ENCODE measurements around the gene WSCD1. TPM values are rescaled to one million over a fixed set of nuclear protein-coding genes. Genes with fewer than 3 reads are reported as not detected.

WSCD1 gene
- total RNA-seq, 1 donor from 2014 or later = 0.62 TPM

- no peak overlapping the region for H3K27ac Mint-ChIP-seq
- H3K9me3 Mint-ChIP-seq = no peaks in the 10 kb centered on the region
- no peak for DNase-seq (ENCODE audit: low spot score)
- H3K36me3 Mint-ChIP-seq (ENCODE audit: low read depth) = no peaks in the 10 kb centered on the region
- H3K4me3 Mint-ChIP-seq (ENCODE audit: low read depth) = no peak overlapping the region
- no peaks in the 10 kb centered on the region for H3K4me1 Mint-ChIP-seq (ENCODE audit: low read depth)
- H3K27me3 Mint-ChIP-seq (ENCODE audit: low read depth) = no peaks in the 10 kb centered on the region
- intact Hi-C loops (cut with micrococcal nuclease) = no loop called here
Observed at GRCh38 chr17:6138761-6139446, 68.7 kb downstream of the WSCD1 start.

GRCh38 chr17:6139447-6139832 is 69.3 kb downstream of the WSCD1 start:
- DNase-seq (ENCODE audit: low spot score) = no peak
- Mint-ChIP-seq H3K27me3 (ENCODE audit: low read depth) (no peaks in the 10 kb centered on the region), H3K27ac (no peak overlapping the region), H3K4me1 (ENCODE audit: low read depth) (no peaks in the 10 kb centered on the region), H3K4me3 (ENCODE audit: low read depth) (no peak overlapping the region), H3K9me3 (no peaks in the 10 kb centered on the region), H3K36me3 (ENCODE audit: low read depth) (no peaks in the 10 kb centered on the region)
- intact Hi-C loops (cut with micrococcal nuclease) = no loop called here

GRCh38 chr17:6140188-6140587 is 70.0 kb downstream of the WSCD1 start:
- no peak overlapping the region for H3K27ac Mint-ChIP-seq
- intact Hi-C loops (cut with micrococcal nuclease) = no loop called here
- no peak for DNase-seq (ENCODE audit: low spot score)
- H3K4me3 Mint-ChIP-seq (ENCODE audit: low read depth) = no peak overlapping the region
- H3K4me1 Mint-ChIP-seq (ENCODE audit: low read depth) = no peaks in the 10 kb centered on the region
- H3K9me3 Mint-ChIP-seq = no peaks in the 10 kb centered on the region
- no peaks in the 10 kb centered on the region for H3K36me3 Mint-ChIP-seq (ENCODE audit: low read depth)
- H3K27me3 Mint-ChIP-seq (ENCODE audit: low read depth) = no peaks in the 10 kb centered on the region

GRCh38 chr17:6140728-6141330 is 70.7 kb downstream of the WSCD1 start:
- Mint-ChIP-seq H3K36me3 (ENCODE audit: low read depth) (no peaks in the 10 kb centered on the region), H3K4me1 (ENCODE audit: low read depth) (no peaks in the 10 kb centered on the region), H3K4me3 (ENCODE audit: low read depth) (no peak overlapping the region), H3K9me3 (no peaks in the 10 kb centered on the region), H3K27ac (no peak overlapping the region), H3K27me3 (ENCODE audit: low read depth) (no peaks in the 10 kb centered on the region)
- no peak for DNase-seq (ENCODE audit: low spot score)
- intact Hi-C loops (cut with micrococcal nuclease) = no loop called here

- H3K4me3 Mint-ChIP-seq (ENCODE audit: low read depth) = no peak overlapping the region
- no peaks in the 10 kb centered on the region for H3K27me3 Mint-ChIP-seq (ENCODE audit: low read depth)
- H3K4me1 Mint-ChIP-seq (ENCODE audit: low read depth) = no peaks in the 10 kb centered on the region
- H3K27ac Mint-ChIP-seq = no peak overlapping the region
- intact Hi-C loops (cut with micrococcal nuclease) = no loop called here
- no peaks in the 10 kb centered on the region for H3K9me3 Mint-ChIP-seq
- no peaks in the 10 kb centered on the region for H3K36me3 Mint-ChIP-seq (ENCODE audit: low read depth)
- DNase-seq (ENCODE audit: low spot score) = no peak
Observed at GRCh38 chr17:6142701-6143100, 72.5 kb downstream of the WSCD1 start.

GRCh38 chr17:6145946-6146345 is 75.8 kb downstream of the WSCD1 start:
- H3K27me3 Mint-ChIP-seq (ENCODE audit: low read depth) = no peaks in the 10 kb centered on the region
- intact Hi-C loops (cut with micrococcal nuclease) = no loop called here
- H3K4me3 Mint-ChIP-seq (ENCODE audit: low read depth) = no peak overlapping the region
- H3K27ac Mint-ChIP-seq = no peak overlapping the region
- H3K36me3 Mint-ChIP-seq (ENCODE audit: low read depth) = no peaks in the 10 kb centered on the region
- no peaks in the 10 kb centered on the region for H3K9me3 Mint-ChIP-seq
- DNase-seq (ENCODE audit: low spot score) = no peak
- no peaks in the 10 kb centered on the region for H3K4me1 Mint-ChIP-seq (ENCODE audit: low read depth)

GRCh38 chr17:6147042-6147441 is 76.9 kb downstream of the WSCD1 start:
- no peak overlapping the region for H3K4me3 Mint-ChIP-seq (ENCODE audit: low read depth)
- H3K36me3 Mint-ChIP-seq (ENCODE audit: low read depth) = no peaks in the 10 kb centered on the region
- intact Hi-C loops (cut with micrococcal nuclease) = no loop called here
- H3K4me1 Mint-ChIP-seq (ENCODE audit: low read depth) = no peaks in the 10 kb centered on the region
- no peaks in the 10 kb centered on the region for H3K27me3 Mint-ChIP-seq (ENCODE audit: low read depth)
- DNase-seq (ENCODE audit: low spot score) = no peak
- H3K9me3 Mint-ChIP-seq = no peaks in the 10 kb centered on the region
- H3K27ac Mint-ChIP-seq = no peak overlapping the region

GRCh38 chr17:6153375-6153774 is 83.2 kb downstream of the WSCD1 start:
- no peak for DNase-seq (ENCODE audit: low spot score)
- H3K27ac Mint-ChIP-seq = no peak overlapping the region
- H3K4me3 Mint-ChIP-seq (ENCODE audit: low read depth) = no peak overlapping the region
- no peaks in the 10 kb centered on the region for H3K4me1 Mint-ChIP-seq (ENCODE audit: low read depth)
- H3K9me3 Mint-ChIP-seq = no peaks in the 10 kb centered on the region
- no peaks in the 10 kb centered on the region for H3K27me3 Mint-ChIP-seq (ENCODE audit: low read depth)
- intact Hi-C loops (cut with micrococcal nuclease) = no loop called here
- H3K36me3 Mint-ChIP-seq (ENCODE audit: low read depth) = no peaks in the 10 kb centered on the region

GRCh38 chr17:6157716-6158115 is 87.5 kb downstream of the WSCD1 start:
- no peak for DNase-seq (ENCODE audit: low spot score)
- no peak overlapping the region for H3K27ac Mint-ChIP-seq
- H3K36me3 Mint-ChIP-seq (ENCODE audit: low read depth) = no peaks in the 10 kb centered on the region
- no peaks in the 10 kb centered on the region for H3K4me1 Mint-ChIP-seq (ENCODE audit: low read depth)
- H3K4me3 Mint-ChIP-seq (ENCODE audit: low read depth) = no peak overlapping the region
- H3K27me3 Mint-ChIP-seq (ENCODE audit: low read depth) = no peaks in the 10 kb centered on the region
- H3K9me3 Mint-ChIP-seq = no peaks in the 10 kb centered on the region
- intact Hi-C loops (cut with micrococcal nuclease) = no loop called here

GRCh38 chr17:6159541-6160231 is 89.5 kb downstream of the WSCD1 start:
- Mint-ChIP-seq H3K27ac (no peak overlapping the region), H3K9me3 (no peaks in the 10 kb centered on the region), H3K36me3 (ENCODE audit: low read depth) (no peaks in the 10 kb centered on the region), H3K4me3 (ENCODE audit: low read depth) (no peak overlapping the region), H3K27me3 (ENCODE audit: low read depth) (no peaks in the 10 kb centered on the region), H3K4me1 (ENCODE audit: low read depth) (no peaks in the 10 kb centered on the region)
- no peak for DNase-seq (ENCODE audit: low spot score)
- intact Hi-C loops (cut with micrococcal nuclease) = no loop called here

GRCh38 chr17:6160232-6160555 is 90.0 kb downstream of the WSCD1 start:
- Mint-ChIP-seq H3K36me3 (ENCODE audit: low read depth) (no peaks in the 10 kb centered on the region), H3K27ac (no peak overlapping the region), H3K27me3 (ENCODE audit: low read depth) (no peaks in the 10 kb centered on the region), H3K9me3 (no peaks in the 10 kb centered on the region), H3K4me3 (ENCODE audit: low read depth) (no peak overlapping the region), H3K4me1 (ENCODE audit: low read depth) (no peaks in the 10 kb centered on the region)
- DNase-seq (ENCODE audit: low spot score) = no peak
- intact Hi-C loops (cut with micrococcal nuclease) = no loop called here

- Mint-ChIP-seq H3K4me3 (ENCODE audit: low read depth) (no peak overlapping the region), H3K27me3 (ENCODE audit: low read depth) (no peaks in the 10 kb centered on the region), H3K27ac (no peak overlapping the region), H3K9me3 (no peaks in the 10 kb centered on the region), H3K4me1 (ENCODE audit: low read depth) (no peaks in the 10 kb centered on the region), H3K36me3 (ENCODE audit: low read depth) (no peaks in the 10 kb centered on the region)
- intact Hi-C loops (cut with micrococcal nuclease) = no loop called here
- DNase-seq (ENCODE audit: low spot score) = no peak
Observed at GRCh38 chr17:6160911-6161855, 91.0 kb downstream of the WSCD1 start.

GRCh38 chr17:6162216-6162615 is 92.0 kb downstream of the WSCD1 start:
- DNase-seq (ENCODE audit: low spot score) = no peak
- Mint-ChIP-seq H3K27me3 (ENCODE audit: low read depth) (no peaks in the 10 kb centered on the region), H3K4me3 (ENCODE audit: low read depth) (no peak overlapping the region), H3K27ac (no peak overlapping the region), H3K9me3 (no peaks in the 10 kb centered on the region), H3K4me1 (ENCODE audit: low read depth) (no peaks in the 10 kb centered on the region), H3K36me3 (ENCODE audit: low read depth) (no peaks in the 10 kb centered on the region)
- intact Hi-C loops (cut with micrococcal nuclease) = no loop called here
